ENCODE results near the gene KCNQ4.

- TF ChIP-seq, protein P1, sequence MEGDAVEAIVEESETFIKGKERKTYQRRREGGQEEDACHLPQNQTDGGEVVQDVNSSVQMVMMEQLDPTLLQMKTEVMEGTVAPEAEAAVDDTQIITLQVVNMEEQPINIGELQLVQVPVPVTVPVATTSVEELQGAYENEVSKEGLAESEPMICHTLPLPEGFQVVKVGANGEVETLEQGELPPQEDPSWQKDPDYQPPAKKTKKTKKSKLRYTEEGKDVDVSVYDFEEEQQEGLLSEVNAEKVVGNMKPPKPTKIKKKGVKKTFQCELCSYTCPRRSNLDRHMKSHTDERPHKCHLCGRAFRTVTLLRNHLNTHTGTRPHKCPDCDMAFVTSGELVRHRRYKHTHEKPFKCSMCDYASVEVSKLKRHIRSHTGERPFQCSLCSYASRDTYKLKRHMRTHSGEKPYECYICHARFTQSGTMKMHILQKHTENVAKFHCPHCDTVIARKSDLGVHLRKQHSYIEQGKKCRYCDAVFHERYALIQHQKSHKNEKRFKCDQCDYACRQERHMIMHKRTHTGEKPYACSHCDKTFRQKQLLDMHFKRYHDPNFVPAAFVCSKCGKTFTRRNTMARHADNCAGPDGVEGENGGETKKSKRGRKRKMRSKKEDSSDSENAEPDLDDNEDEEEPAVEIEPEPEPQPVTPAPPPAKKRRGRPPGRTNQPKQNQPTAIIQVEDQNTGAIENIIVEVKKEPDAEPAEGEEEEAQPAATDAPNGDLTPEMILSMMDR (IDR thresholded peaks at IDR 0.05; ENCODE audit: low read depth, low read length): no peak
- TF ChIP-seq EZH2phosphoT487 (IDR thresholded peaks at IDR 0.05; ENCODE audit: low read depth): no peak
These were observed 33.1 kb upstream of the KCNQ4 start for GRCh38 chr1:40750451-40750908.
